HepG2 (cell line): ENCODE measurements around the gene OPN1MW3. TPM values are rescaled to one million over a fixed set of nuclear protein-coding genes. Genes with fewer than 3 reads are reported as not detected.
"Not testable (repeated sequence)": the region's sequence is repeated elsewhere in the genome, so short reads cannot be mapped to it uniquely, and the experiment has no call there.

Experiments
- ATAC-seq: fragments of 200-7000 bp; cut with Tn5 transposase; 3 replicates; pipeline ENCODE4 v1.9.1; 2020; ENCODE audit warnings: mild to moderate bottlenecking, moderate library complexity
- Bru-seq: library from RNA; stranded (reverse); fragments of 400-500 nt; gene quantifications from one replicate; lab custom pipeline; 2021; lab: Mats Ljungman, UMichigan
- BruChase-seq, 2 experiments: library from RNA; stranded (reverse); fragments of 400-500 nt; gene quantifications; one replicate each; lab custom pipeline; 2021; lab: Mats Ljungman, UMichigan
- BruUV-seq: library from RNA; stranded (reverse); fragments of 400-500 nt; replicated peaks from 2 replicates; lab custom pipeline; 2021; lab: Mats Ljungman, UMichigan
- CTCF ChIA-PET: fragments of 300-600 bp; formaldehyde crosslinking; extraction: SDS; loops from one replicate; lab custom pipeline; 2021; ENCODE audit warnings: low total read pairs, inconsistent platforms, low intra/inter-chr PET ratio; lab: Yijun Ruan, JAX
- POLR2A ChIA-PET: fragments of 350-600 bp; sonication (Branson Sonifier 250); formaldehyde crosslinking; loops from one replicate; lab custom pipeline; 2020; ENCODE audit warnings: antibody characterized with exemption, inconsistent platforms; lab: Yijun Ruan, JAX
- DNase-seq: peaks from one replicate; pipeline ENCODE4 v3.0.0-alpha.2; 2015; ENCODE audit warnings: low spot score
- FAIRE-seq: peaks from 3 replicates; lab custom pipeline; 2011; peaks lifted over from hg19 to GRCh38; lab: Jason Lieb, UNC
- H2AFZ ChIP-seq: one replicate; pipeline ENCODE4 v1.6.1; 2011; ENCODE audit warnings: low read length, inconsistent platforms
- H3K27ac ChIP-seq: fragments of 300-600 bp; 3 replicates; pipeline ENCODE4 v1.8.0; 2011; ENCODE audit warnings: mixed run types, mild to moderate bottlenecking, mixed read lengths, low read length, inconsistent platforms; ENCODE audit not compliant: insufficient read depth; ENCODE audit errors: extremely low read length
- H3K27me3 ChIP-seq, 2 experiments: fragments of 200-600 bp in 1 of 2; 2 replicates in 1 of 2; 3 replicates in 1 of 2; pipeline versions ENCODE4 v1.6.0 to v1.8.0; 2011; ENCODE audit warnings: low read length in 2 of 2, mild to moderate bottlenecking in 2 of 2, moderate library complexity in 2 of 2, inconsistent platforms in 1 of 2; ENCODE audit not compliant: insufficient read depth in 2 of 2, control insufficient read depth in 1 of 2
- H3K36me3 ChIP-seq, 2 experiments: fragments of 200-600 bp in 1 of 2; replicated peaks in 1 of 2; 2 replicates in 1 of 2; 3 replicates in 1 of 2; pipeline versions ENCODE4 v1.5.1 to v1.8.0; 2011; ENCODE audit warnings: low read length in 2 of 2, inconsistent platforms in 1 of 2; ENCODE audit not compliant: insufficient read depth in 2 of 2, control insufficient read depth in 1 of 2
- H3K4me1 ChIP-seq: 2 replicates; pipeline ENCODE4 v1.5.1; 2012; ENCODE audit warnings: low read length, inconsistent platforms; ENCODE audit not compliant: insufficient read depth
- H3K4me2 ChIP-seq: 2 replicates; pipeline ENCODE4 v1.6.0; 2011; ENCODE audit warnings: low read depth, low read length, inconsistent platforms
- H3K4me3 ChIP-seq, 3 experiments: fragments of 200-600 bp in 1 of 3; sonication (generic), shearing (Covaris generic) in 1 of 3; replicated peaks in 1 of 3; 2 replicates each; pipeline ENCODE4 v1.5.1; 2011 to 2016; ENCODE audit warnings: low read length in 3 of 3, inconsistent platforms in 2 of 3, low read depth in 2 of 3, mild to moderate bottlenecking in 2 of 3, control low read depth in 1 of 3, mixed read lengths in 1 of 3; ENCODE audit not compliant: insufficient read depth in 1 of 3
- H3K79me2 ChIP-seq: one replicate; pipeline ENCODE4 v1.6.1; 2011; ENCODE audit warnings: low read length, inconsistent platforms; ENCODE audit not compliant: insufficient read depth
- H3K9ac ChIP-seq: 2 replicates; pipeline ENCODE4 v1.6.0; 2011; ENCODE audit warnings: mild to moderate bottlenecking, low read depth, low read length, inconsistent platforms; ENCODE audit not compliant: insufficient read depth
- H3K9me3 ChIP-seq: 2 replicates; pipeline ENCODE4 v1.5.1; 2012; ENCODE audit warnings: mild to moderate bottlenecking, low read length
- H4K20me1 ChIP-seq: 2 replicates; pipeline ENCODE4 v1.6.0; 2011; ENCODE audit warnings: inconsistent platforms, mild to moderate bottlenecking, low read length, moderate library complexity; ENCODE audit not compliant: insufficient read depth
- WGBS: methylation state at CpG from one replicate; pipeline ENCODE4 v1.1.6; 2017; ENCODE audit warnings: low lambda C conversion rate; 5-methylcytosine and 5-hydroxymethylcytosine counted together
- in situ Hi-C: cut with HindIII; loops from 2 replicates; pipeline ENCODE4 v1.10.0; 2017; ENCODE audit warnings: low pct_unique_long_range_greater_than_20kb; ENCODE audit not compliant: extremely low pct_ligation_motif_present
- intact Hi-C: fragments of 100-400 bp; cut with micrococcal nuclease; formaldehyde crosslinking; loops from one replicate; pipeline ENCODE4 v1.10.0; 2022; ENCODE audit not compliant: unreplicated experiment
- long read RNA-seq, 2 experiments: library from RNA in 1 of 2; library from polyadenylated mRNA in 1 of 2; stranded (forward) in 1 of 2; unstranded in 1 of 2; transcript quantifications; one replicate each; pipeline ENCODE4 v2.0.0, GENCODE V29; 2019 to 2022
- polyA minus RNA-seq, 3 experiments: library from RNA; depleted of rRNA, polyadenylated mRNA; stranded (reverse); fragments of >200 nt; gene quantifications; 2 replicates each; pipeline ENCODE4 v1.2.3, GENCODE V29; 2011; ENCODE audit warnings: low replicate concordance in 1 of 3
- polyA plus RNA-seq, 8 experiments: library from polyadenylated mRNA; depleted of rRNA in 3 of 8; stranded (reverse) in 7 of 8; unstranded in 1 of 8; fragments of >200 nt; fragmentation: Illumina TruSeq in 4 of 8; extraction: Trizol in 4 of 8; gene quantifications; 2 replicates each; pipeline versions ENCODE4 v1.2.1 to v1.2.3, GENCODE V29; 2011 to 2016; ENCODE audit warnings: low read depth in 4 of 8, missing spikeins in 1 of 8, mixed read lengths in 1 of 8; ENCODE audit not compliant: insufficient read depth in 1 of 8
- total RNA-seq, 5 experiments: library from RNA; depleted of rRNA; stranded (reverse); fragments of >200 nt; fragmentation: Illumina TruSeq; extraction: Trizol; gene quantifications; 2 replicates each; pipeline ENCODE4 v1.2.3, GENCODE V29; 2016; ENCODE audit warnings: low read depth in 1 of 5

OPN1MW3 gene
- not detected in 2 replicates for total RNA-seq (2016; rRNA removed; fragmentation: Illumina TruSeq; extraction: Trizol)
- not detected in 2 replicates for total RNA-seq (2016; cell fraction: cytosol; rRNA removed; fragmentation: Illumina TruSeq; extraction: Trizol; ENCODE audit: low read depth)
- not detected in 2 replicates for total RNA-seq (2016; cell fraction: insoluble cytoplasmic fraction; rRNA removed; fragmentation: Illumina TruSeq; extraction: Trizol)
- not detected in 2 replicates for total RNA-seq (2016; cell fraction: membrane; rRNA removed; fragmentation: Illumina TruSeq; extraction: Trizol)
- not detected in 2 replicates for total RNA-seq (2016; cell fraction: nucleus; rRNA removed; fragmentation: Illumina TruSeq; extraction: Trizol)
- not detected in 2 replicates for polyA plus RNA-seq (2011; rRNA removed)
- polyA plus RNA-seq (2011; cell fraction: cytosol; rRNA removed), result not detected in 2 replicates
- not detected in 2 replicates for polyA plus RNA-seq (2011; cell fraction: nucleus; rRNA removed)
- polyA plus RNA-seq (2012), result not detected in 2 replicates
- not detected in 2 replicates for polyA plus RNA-seq (2016; cell fraction: cytosol; fragmentation: Illumina TruSeq; extraction: Trizol; ENCODE audit: low read depth)
- polyA plus RNA-seq (2016; cell fraction: insoluble cytoplasmic fraction; fragmentation: Illumina TruSeq; extraction: Trizol; ENCODE audit: low read depth), result not detected in 2 replicates
- polyA plus RNA-seq (2016; cell fraction: membrane; fragmentation: Illumina TruSeq; extraction: Trizol; ENCODE audit: low read depth), result not detected in 2 replicates
- polyA plus RNA-seq (2016; cell fraction: nucleus; fragmentation: Illumina TruSeq; extraction: Trizol; ENCODE audit: insufficient read depth, low read depth), result not detected in 2 replicates
- polyA minus RNA-seq (2011; rRNA and poly(A)+ RNA removed; ENCODE audit: low replicate concordance), result not detected in 2 replicates
- not detected in 2 replicates for polyA minus RNA-seq (2011; cell fraction: cytosol; rRNA and poly(A)+ RNA removed)
- polyA minus RNA-seq (2011; cell fraction: nucleus; rRNA and poly(A)+ RNA removed), result not detected in 2 replicates
- Bru-seq, nascent RNA, result not detected
- BruChase-seq, experiment 1, labeled RNA remaining after a 6-hour chase, result not detected
- BruChase-seq, experiment 2, labeled RNA remaining after a 2-hour chase, result not detected
- long read RNA-seq, experiment 1, result 0 reads
- long read RNA-seq, experiment 2, result 0 reads

GRCh38 chrX:154257282-154257681 lies at the start of gene OPN1MW3:
Gene OPN1MW3 (plus strand): TSS chrX:154257582. CDS start chrX:154257620, 38 bp downstream.
- in situ Hi-C loops, H3K9me3 ChIP-seq, H3K4me3 ChIP-seq, H2AFZ ChIP-seq, H3K27me3 ChIP-seq, H4K20me1 ChIP-seq, H3K79me2 ChIP-seq, H3K36me3 ChIP-seq, H3K4me2 ChIP-seq, CTCF ChIA-PET, H3K27ac ChIP-seq, FAIRE-seq, DNase-seq, BruUV-seq, POLR2A ChIA-PET, intact Hi-C loops, H3K4me1 ChIP-seq, H3K9ac ChIP-seq, ATAC-seq: not testable (repeated sequence)
- no CpG with 5 or more reads among the region's 17 CpGs for WGBS

GRCh38 chrX:154209670-154210418 lies 47.5 kb upstream of the OPN1MW3 start:
- H3K4me2 ChIP-seq, H2AFZ ChIP-seq, H3K27ac ChIP-seq, ATAC-seq, H3K27me3 ChIP-seq, BruUV-seq, POLR2A ChIA-PET, CTCF ChIA-PET, FAIRE-seq, intact Hi-C loops, H3K79me2 ChIP-seq, H3K4me1 ChIP-seq, H3K9ac ChIP-seq, in situ Hi-C loops, H3K9me3 ChIP-seq, DNase-seq, H3K4me3 ChIP-seq, H4K20me1 ChIP-seq, H3K36me3 ChIP-seq: not testable (repeated sequence)
- WGBS, result no CpG with 5 or more reads among the region's 21 CpGs

GRCh38 chrX:154211057-154211456 lies 46.3 kb upstream of the OPN1MW3 start:
- not testable (repeated sequence) for BruUV-seq

More at GRCh38 chrX:154211057-154211456, 46.3 kb upstream of the OPN1MW3 start:
- ATAC-seq, H3K9ac ChIP-seq, H3K36me3 ChIP-seq, in situ Hi-C loops, H3K79me2 ChIP-seq, POLR2A ChIA-PET, H3K4me3 ChIP-seq, H4K20me1 ChIP-seq, H3K9me3 ChIP-seq, H2AFZ ChIP-seq, CTCF ChIA-PET, H3K4me1 ChIP-seq, intact Hi-C loops, H3K27me3 ChIP-seq, DNase-seq, FAIRE-seq, H3K4me2 ChIP-seq, H3K27ac ChIP-seq: not testable (repeated sequence)
- no CpG with 5 or more reads among the region's 9 CpGs for WGBS
